Activated T-cell treated with anti-CD3 and anti-CD28 coated beads, Interleukin-2, amount 50 U/mL, for 4 hours (primary cell): Measurements from ENCODE around the gene UNC13D. TPM values are rescaled to one million over a fixed set of nuclear protein-coding genes. Genes with fewer than 3 reads are reported as not detected.
A peak's percentile ranks its signal among the peaks of the same experiment; 100 is the strongest.
"Not testable (repeated sequence)": the region's sequence is repeated elsewhere in the genome, so short reads cannot be mapped to it uniquely, and the experiment has no call there.

Experiments used
- ATAC-seq, 2 donors: fragments of 200-7000 bp; cut with Tn5 transposase; one replicate each; pipeline ENCODE4 v1.10.0; 2021
- DNase-seq: peaks from one replicate; pipeline ENCODE4 v3.0.0-alpha.2; 2020
- H3K27me3 Mint-ChIP-seq: one replicate; pipeline ENCODE4 v1.8.0; 2021; ENCODE audit warnings: low read depth, mixed read lengths
- H3K36me3 Mint-ChIP-seq: one replicate; pipeline ENCODE4 v1.8.0; 2022; ENCODE audit warnings: mixed read lengths; ENCODE audit not compliant: insufficient read depth
- H3K4me1 Mint-ChIP-seq: one replicate; pipeline ENCODE4 v1.8.0; 2021; ENCODE audit warnings: low read depth, mixed read lengths
- H3K4me3 Mint-ChIP-seq: one replicate; pipeline ENCODE4 v1.8.0; 2021; ENCODE audit warnings: mild to moderate bottlenecking, moderate library complexity, mixed read lengths
- H3K9me3 Mint-ChIP-seq: one replicate; pipeline ENCODE4 v1.8.0; 2021; ENCODE audit warnings: mixed read lengths
- total RNA-seq, 3 donors: library from RNA; stranded (reverse); gene quantifications; one replicate each; pipeline ENCODE4 v1.2.1, GENCODE V29; 2021

The UNC13D gene
- total RNA-seq: 100 to 1,000 TPM; 122 to 146 (median 124) TPM

- no peaks in the 10 kb centered on the region for H3K27me3 Mint-ChIP-seq
- H3K4me3 Mint-ChIP-seq: peak within 1 kb of the TSS; percentile 93
- peaks cover 24% of the 10 kb centered on the region for H3K4me1 Mint-ChIP-seq
- peak; percentile 72 to 74 for ATAC-seq
- peak; percentile 52 for DNase-seq
- no peaks in the 10 kb centered on the region for H3K9me3 Mint-ChIP-seq
- H3K36me3 Mint-ChIP-seq: peaks cover 12% of the 10 kb centered on the region
Measured at GRCh38 chr17:75843577-75844529, at the start of gene UNC13D. TSS of gene UNC13D (minus strand) at chr17:75844404. CDS start at chr17:75844337, 67 bp downstream.

DNA sequence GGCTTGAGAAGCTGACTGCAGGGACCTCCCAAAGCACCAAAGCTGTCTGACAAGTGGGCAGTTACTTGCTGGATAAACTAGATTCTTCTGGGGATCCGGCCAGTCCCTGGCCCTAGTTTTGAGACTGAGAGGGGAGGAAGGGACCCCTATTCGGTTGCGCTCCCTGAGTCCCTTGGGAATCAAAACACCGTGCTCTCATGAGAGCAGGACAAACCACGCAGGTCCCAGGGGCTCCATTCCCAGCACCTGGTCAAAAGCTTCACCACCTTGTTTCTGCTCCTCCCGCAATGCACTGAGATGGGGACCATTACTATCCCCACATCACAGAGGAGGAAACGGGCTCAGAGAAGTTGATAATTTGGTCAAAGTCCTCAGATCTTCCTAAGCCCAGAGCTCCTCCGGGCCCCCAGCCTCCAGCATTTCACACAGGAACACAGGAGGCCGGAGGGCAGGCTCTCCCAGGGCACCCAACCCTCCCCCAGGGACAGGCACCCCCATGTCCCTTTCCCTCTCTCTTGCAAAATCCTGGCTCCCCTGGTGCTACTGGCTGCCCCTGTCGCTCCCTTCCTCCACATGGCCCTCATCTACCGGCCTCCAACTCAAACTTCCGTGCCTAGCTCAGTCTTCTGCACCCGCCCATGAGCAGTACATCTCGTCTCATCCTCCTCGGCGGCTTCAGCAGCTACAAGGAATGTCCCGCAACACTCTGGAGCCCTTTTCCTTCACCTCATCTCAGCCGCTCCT is 49.3 kb upstream of the UNC13D start:
- Mint-ChIP-seq H3K27me3 (no peaks in the 10 kb centered on the region), H3K4me3 (peak overlapping the region; percentile 60), H3K4me1 (peaks cover 28% of the 10 kb centered on the region), H3K36me3 (peaks cover 9% of the 10 kb centered on the region), H3K9me3 (no peaks in the 10 kb centered on the region)
- no peak for DNase-seq
- ATAC-seq: no peak

DNA sequence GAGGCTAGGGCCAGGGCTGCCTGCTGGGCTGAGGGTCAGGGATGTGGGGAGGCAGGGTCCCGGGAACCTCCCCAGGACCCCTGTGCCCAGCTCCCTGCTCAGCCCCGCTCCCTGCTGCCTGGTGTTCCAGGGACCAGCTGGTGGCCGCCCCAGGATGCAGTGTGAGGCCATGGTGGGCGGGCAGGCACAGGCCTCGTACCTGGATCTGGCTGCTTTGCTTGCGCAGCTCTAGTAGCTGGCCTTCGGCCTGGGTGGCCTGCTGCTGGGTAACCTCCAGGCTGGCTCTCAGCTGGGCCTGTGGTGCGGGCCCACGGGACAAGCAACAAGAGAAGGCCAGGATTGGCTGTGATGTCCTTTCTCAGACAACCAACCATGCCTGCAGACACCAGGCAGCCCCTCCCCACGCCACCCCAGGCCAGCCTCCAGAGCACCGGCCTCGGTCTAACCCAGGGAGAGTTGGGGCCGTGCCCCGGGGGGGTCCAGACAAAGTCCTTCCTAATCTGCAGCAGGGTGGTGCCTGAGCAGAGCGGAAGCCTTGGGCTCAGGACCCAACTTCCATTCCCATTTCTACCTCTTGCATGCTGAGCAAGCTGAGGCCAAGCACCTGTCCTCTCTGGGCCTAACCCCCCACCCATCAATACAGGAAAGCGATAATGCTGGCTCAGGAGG is 48.5 kb upstream of the UNC13D start:
- H3K9me3 Mint-ChIP-seq: no peaks in the 10 kb centered on the region
- DNase-seq (no peak), ATAC-seq (no peak)
- H3K36me3 Mint-ChIP-seq: peaks cover 9% of the 10 kb centered on the region
- peaks cover 26% of the 10 kb centered on the region for H3K4me1 Mint-ChIP-seq
- H3K27me3 Mint-ChIP-seq: no peaks in the 10 kb centered on the region
- H3K4me3 Mint-ChIP-seq: no peak overlapping the region

DNA sequence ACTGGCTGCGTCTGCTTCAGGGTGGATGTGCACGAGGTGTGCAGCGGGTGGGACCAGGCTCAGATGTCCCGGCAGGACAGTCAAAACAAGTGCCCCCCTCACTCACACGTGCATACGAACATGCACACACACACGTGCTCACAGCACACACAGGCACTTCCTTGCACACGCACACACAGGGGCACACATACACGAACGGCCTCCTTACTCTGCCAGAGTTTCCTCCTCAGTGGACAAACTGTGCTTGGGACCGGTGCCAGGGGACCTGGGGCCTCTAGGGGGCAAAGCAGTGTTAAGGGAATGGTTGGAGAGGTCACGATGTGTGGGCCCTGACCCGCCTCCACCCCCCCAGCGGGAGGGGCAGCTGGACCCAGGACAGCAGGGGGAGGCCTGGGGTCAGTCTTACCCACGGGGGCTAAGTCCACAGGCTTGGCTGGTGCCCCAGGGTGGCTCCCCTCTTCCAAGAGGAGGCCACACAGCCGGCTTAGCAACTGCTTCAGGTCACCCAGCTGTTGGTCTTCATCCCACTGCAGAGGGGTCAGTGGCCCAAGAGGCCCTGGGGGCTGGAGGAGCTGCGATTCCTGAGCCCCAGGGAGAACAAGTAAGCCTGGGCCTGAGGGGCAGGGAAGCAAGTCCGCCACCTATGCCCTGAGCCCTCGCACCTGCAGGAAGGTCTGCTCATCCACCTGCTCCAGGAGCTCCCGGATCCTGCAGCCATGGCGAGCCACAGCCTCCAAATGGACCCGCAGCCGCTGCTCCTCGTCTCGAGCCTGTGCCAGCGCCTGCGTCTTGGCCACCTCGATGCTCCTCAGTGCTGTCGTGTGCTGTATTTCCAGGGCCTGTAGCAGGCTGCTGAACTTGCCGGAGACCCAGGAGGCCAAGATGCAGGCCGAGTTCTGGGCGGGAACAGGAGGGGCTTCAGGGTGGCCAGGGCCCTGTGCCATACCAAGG is 47.7 kb upstream of the UNC13D start:
- peaks cover 21% of the 10 kb centered on the region for H3K4me1 Mint-ChIP-seq
- no peak for DNase-seq
- H3K27me3 Mint-ChIP-seq: no peaks in the 10 kb centered on the region
- H3K4me3 Mint-ChIP-seq: no peak overlapping the region
- no peak for ATAC-seq
- H3K9me3 Mint-ChIP-seq: no peaks in the 10 kb centered on the region
- peaks cover 5% of the 10 kb centered on the region for H3K36me3 Mint-ChIP-seq

GRCh38 chr17:75891022-75891604 is 46.9 kb upstream of the UNC13D start:
- ATAC-seq (no peak), DNase-seq (no peak)
- H3K27me3 Mint-ChIP-seq: no peaks in the 10 kb centered on the region
- H3K9me3 Mint-ChIP-seq: no peaks in the 10 kb centered on the region
- peaks cover 21% of the 10 kb centered on the region for H3K4me1 Mint-ChIP-seq
- peaks cover 5% of the 10 kb centered on the region for H3K36me3 Mint-ChIP-seq
- no peak overlapping the region for H3K4me3 Mint-ChIP-seq

- peak; percentile 58 to 69 for ATAC-seq
Measured at GRCh38 chr17:75889454-75889853, 45.2 kb upstream of the UNC13D start.

DNA sequence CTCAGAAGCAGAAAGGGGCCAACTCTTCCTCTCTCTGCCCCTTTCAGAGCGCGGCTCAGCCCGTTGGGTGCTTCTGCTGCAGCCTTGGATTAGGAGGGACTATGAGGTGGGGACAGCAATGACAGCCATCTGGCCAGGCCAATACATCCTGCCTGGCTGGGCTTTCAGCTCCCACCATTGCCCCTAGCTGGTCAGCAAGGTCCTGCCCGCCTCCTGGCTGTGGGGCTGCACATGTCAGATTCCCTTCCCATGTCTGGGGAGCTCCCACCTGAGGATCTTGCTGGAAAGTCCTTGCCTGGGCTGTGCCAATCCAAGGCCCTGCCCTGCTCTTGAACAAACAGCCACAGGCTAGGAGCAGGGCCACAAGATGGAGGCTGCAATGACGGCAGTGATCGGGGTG is 44.3 kb upstream of the UNC13D start:
- no peak for ATAC-seq
- H3K36me3 Mint-ChIP-seq: peaks cover 5% of the 10 kb centered on the region
- DNase-seq: no peak
- no peak overlapping the region for H3K4me3 Mint-ChIP-seq
- no peaks in the 10 kb centered on the region for H3K9me3 Mint-ChIP-seq
- H3K4me1 Mint-ChIP-seq: peaks cover 3% of the 10 kb centered on the region
- H3K27me3 Mint-ChIP-seq: no peaks in the 10 kb centered on the region

More at GRCh38 chr17:75889454-75889853, 45.2 kb upstream of the UNC13D start:
- no peak for DNase-seq
- Mint-ChIP-seq H3K4me1 (peaks cover 11% of the 10 kb centered on the region), H3K36me3 (peaks cover 5% of the 10 kb centered on the region), H3K27me3 (no peaks in the 10 kb centered on the region), H3K9me3 (no peaks in the 10 kb centered on the region), H3K4me3 (no peak overlapping the region)

GRCh38 chr17:75885860-75886259 is 41.7 kb upstream of the UNC13D start:
- not testable (repeated sequence) for H3K4me1 Mint-ChIP-seq, H3K27me3 Mint-ChIP-seq, H3K4me3 Mint-ChIP-seq, DNase-seq, H3K9me3 Mint-ChIP-seq, ATAC-seq, H3K36me3 Mint-ChIP-seq

- Mint-ChIP-seq H3K4me1 (peaks cover 5% of the 10 kb centered on the region), H3K36me3 (peaks cover 3% of the 10 kb centered on the region), H3K4me3 (no peak overlapping the region), H3K9me3 (no peaks in the 10 kb centered on the region), H3K27me3 (no peaks in the 10 kb centered on the region)
- no peak for ATAC-seq
- DNase-seq: no peak
Measured at GRCh38 chr17:75885431-75885830, 41.2 kb upstream of the UNC13D start.

- DNase-seq (no peak), ATAC-seq (no peak)
- H3K4me3 Mint-ChIP-seq: no peak overlapping the region
- no peaks in the 10 kb centered on the region for H3K36me3 Mint-ChIP-seq
- no peaks in the 10 kb centered on the region for H3K9me3 Mint-ChIP-seq
- peaks cover 14% of the 10 kb centered on the region for H3K4me1 Mint-ChIP-seq
- peaks cover 1% of the 10 kb centered on the region for H3K27me3 Mint-ChIP-seq
Measured at GRCh38 chr17:75881678-75882454, 37.7 kb upstream of the UNC13D start.

GRCh38 chr17:75880266-75880665 is 36.1 kb upstream of the UNC13D start:
- DNase-seq (no peak), ATAC-seq (no peak)
- H3K36me3 Mint-ChIP-seq: no peaks in the 10 kb centered on the region
- no peaks in the 10 kb centered on the region for H3K9me3 Mint-ChIP-seq
- H3K27me3 Mint-ChIP-seq: peaks cover 1% of the 10 kb centered on the region
- H3K4me1 Mint-ChIP-seq: peaks cover 28% of the 10 kb centered on the region
- H3K4me3 Mint-ChIP-seq: no peak overlapping the region

DNA sequence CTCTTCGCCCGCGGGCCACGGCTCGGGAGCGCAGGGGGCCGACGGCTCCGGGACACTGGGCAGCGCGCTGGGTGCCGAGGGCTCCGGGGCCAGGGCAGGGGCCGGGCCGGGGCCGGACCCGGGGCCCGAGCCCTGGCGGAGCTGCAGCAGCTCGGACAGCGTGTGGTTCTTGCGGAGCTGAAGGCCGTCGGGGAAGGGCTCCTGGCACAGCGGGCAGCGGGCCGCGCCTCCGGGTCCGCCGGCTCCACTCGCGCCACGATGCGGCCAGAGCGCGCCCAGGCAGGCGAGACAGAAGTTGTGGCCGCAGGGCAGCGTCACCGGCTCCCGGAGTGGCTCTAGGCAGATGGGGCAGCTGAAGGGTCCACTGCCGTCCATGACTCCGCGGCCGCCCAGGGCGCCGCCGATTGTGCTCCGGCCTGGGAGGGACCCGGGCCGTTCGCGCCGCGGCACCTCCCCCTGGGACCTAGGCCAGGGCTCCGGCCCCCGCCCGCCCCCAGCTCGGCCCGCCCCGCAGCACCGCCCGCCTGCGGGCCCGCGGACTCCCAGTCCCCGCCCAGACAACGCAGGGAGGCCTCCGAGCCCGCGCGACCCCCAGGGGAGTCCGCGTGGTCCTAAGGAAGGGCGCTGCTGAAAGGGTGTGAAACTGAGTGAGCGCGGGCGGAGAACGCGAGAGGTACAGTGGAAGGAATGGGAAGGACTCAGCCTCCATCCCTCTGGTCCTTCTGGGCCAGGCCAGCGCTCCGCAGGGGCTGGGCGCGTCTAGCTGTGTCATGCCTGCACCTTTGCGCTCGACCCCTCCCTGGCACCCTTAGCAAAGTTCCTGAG is 34.2 kb upstream of the UNC13D start, which contains the start of gene TRIM47:
Gene TRIM47, minus strand, starts transcription at position 408 of the 825 bp plus-strand sequence. Its CDS starts 33 bp downstream, at position 375.
- no peaks in the 10 kb centered on the region for H3K36me3 Mint-ChIP-seq
- H3K9me3 Mint-ChIP-seq: no peaks in the 10 kb centered on the region
- ATAC-seq (peak; percentile 3 to 4), DNase-seq (no peak)
- H3K4me3 Mint-ChIP-seq: peak within 1 kb of the TSS; percentile 82
- H3K4me1 Mint-ChIP-seq: peaks cover 34% of the 10 kb centered on the region
- H3K27me3 Mint-ChIP-seq: peaks cover 1% of the 10 kb centered on the region
